Mucosa of rectum (tissue), 2 donors: ENCODE results near the gene GRPEL1.

Experiments used
- H3K27ac ChIP-seq, 2 donors: one replicate each; pipeline ENCODE4 v1.7.0; 2013; ENCODE audit warnings: inconsistent platforms in 2 of 2, low read depth in 2 of 2, low read length in 2 of 2
- H3K27me3 ChIP-seq, 2 donors: one replicate each; pipeline ENCODE4 v1.7.0; 2013; ENCODE audit warnings: low read length in 2 of 2; ENCODE audit not compliant: control insufficient read depth in 2 of 2, insufficient read depth in 2 of 2
- H3K36me3 ChIP-seq, 2 donors: one replicate each; pipeline ENCODE4 v1.7.0; 2013; ENCODE audit warnings: low read length in 2 of 2; ENCODE audit not compliant: control insufficient read depth in 2 of 2, insufficient read depth in 2 of 2
- H3K4me1 ChIP-seq, 2 donors: one replicate each; pipeline ENCODE4 v1.7.0; 2013; ENCODE audit warnings: low read length in 2 of 2, mild to moderate bottlenecking in 1 of 2; ENCODE audit not compliant: control insufficient read depth in 2 of 2, insufficient read depth in 2 of 2
- H3K4me3 ChIP-seq, 2 donors: one replicate each; pipeline ENCODE4 v1.7.0; 2013; ENCODE audit warnings: low read length in 2 of 2
- H3K9ac ChIP-seq, 2 donors: one replicate each; pipeline ENCODE4 v1.7.0; 2013; ENCODE audit warnings: low read length in 2 of 2, low read depth in 1 of 2, mild to moderate bottlenecking in 1 of 2
- H3K9me3 ChIP-seq, 2 donors: one replicate each; pipeline ENCODE4 v1.7.0; 2013; ENCODE audit warnings: low read length in 2 of 2; ENCODE audit not compliant: control insufficient read depth in 2 of 2
- donor health status: healthy.
- donor health status: Normal muscosa, but diverticular disease.

Gene GRPEL1

DNA sequence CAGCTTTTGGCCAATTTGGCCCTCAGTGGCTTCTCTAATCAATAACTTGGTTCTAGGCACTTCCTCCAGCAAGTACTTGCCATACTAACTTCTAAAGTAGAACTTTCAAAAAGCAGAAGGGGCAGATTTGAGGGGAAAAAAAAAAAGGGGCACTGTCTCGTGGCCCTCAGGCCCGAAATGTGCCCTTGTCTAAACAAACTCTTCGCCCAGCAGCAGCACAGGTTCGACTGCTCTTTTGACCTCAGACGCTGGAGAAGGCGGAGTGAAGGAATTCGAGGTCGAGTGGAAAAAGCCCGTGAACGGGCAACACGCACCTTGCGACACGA lies 775 bp downstream of the GRPEL1 start:
- H3K9me3 ChIP-seq: no peaks in the 10 kb centered on the region
- peak overlapping the region; percentile 74 to 86 for H3K27ac ChIP-seq
- no peaks in the 10 kb centered on the region for H3K27me3 ChIP-seq
- H3K4me1 ChIP-seq: peaks cover 11 to 17% of the 10 kb centered on the region in 2 donors
- H3K9ac ChIP-seq: peak overlapping the region; percentile 66 to 84
- H3K36me3 ChIP-seq: peaks cover 11 to 20% of the 10 kb centered on the region in 2 donors
- H3K4me3 ChIP-seq: peak overlapping the region; percentile 89 to 90

DNA sequence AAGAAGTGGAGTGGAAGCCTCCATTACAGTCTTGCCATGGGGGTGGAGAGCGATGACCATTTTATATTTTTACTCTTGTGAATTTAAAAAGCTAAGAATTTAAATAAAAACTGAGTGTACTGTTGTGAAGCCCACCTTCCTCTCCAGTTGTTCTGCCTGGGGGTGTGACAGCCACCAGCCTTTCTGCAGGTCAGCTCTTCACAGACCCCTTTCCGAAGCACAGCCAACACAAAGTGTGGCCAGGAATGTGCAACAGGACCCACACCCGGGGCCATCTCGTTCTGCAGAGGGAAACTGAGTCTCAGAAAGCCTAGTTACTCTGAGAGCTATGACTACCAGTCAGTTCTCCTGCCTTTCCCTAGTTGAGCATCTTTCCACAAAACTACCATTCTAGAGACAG lies 1.4 kb downstream of the GRPEL1 start:
- peaks cover 17 to 26% of the 10 kb centered on the region in 2 donors for H3K36me3 ChIP-seq
- H3K4me1 ChIP-seq: peaks cover 11 to 17% of the 10 kb centered on the region in 2 donors
- no peak overlapping the region for H3K27ac ChIP-seq
- H3K9ac ChIP-seq: no peak overlapping the region
- H3K27me3 ChIP-seq: no peaks in the 10 kb centered on the region
- H3K9me3 ChIP-seq: no peaks in the 10 kb centered on the region
- peak overlapping the region; percentile 89 to 90 for H3K4me3 ChIP-seq

DNA sequence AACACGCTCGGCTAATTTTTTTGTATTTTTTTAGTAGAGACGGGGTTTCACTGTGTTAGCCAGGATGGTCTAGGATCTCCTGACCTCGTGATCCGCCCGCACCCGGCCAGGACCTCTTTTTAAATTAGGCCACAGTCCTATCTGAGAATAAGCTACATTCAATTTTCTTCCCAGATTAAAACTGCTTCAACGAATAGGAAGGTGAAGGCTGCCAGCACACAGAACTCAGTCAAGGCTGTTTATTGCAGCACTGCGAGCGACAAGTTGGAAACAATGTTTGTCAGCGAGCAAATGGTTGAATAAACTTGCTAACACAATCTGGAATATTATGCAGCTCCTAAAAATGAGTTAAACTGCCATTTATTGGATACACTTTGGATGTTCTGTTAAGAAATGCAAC lies 1.9 kb downstream of the GRPEL1 start:
- Histone ChIP-seq H3K9me3 (no peaks in the 10 kb centered on the region), H3K27me3 (no peaks in the 10 kb centered on the region), H3K4me1 (peaks cover 11 to 17% of the 10 kb centered on the region in 2 donors), H3K9ac (no peak overlapping the region), H3K4me3 (no peak overlapping the region), H3K27ac (no peak overlapping the region), H3K36me3 (peaks cover 20 to 31% of the 10 kb centered on the region in 2 donors)

DNA sequence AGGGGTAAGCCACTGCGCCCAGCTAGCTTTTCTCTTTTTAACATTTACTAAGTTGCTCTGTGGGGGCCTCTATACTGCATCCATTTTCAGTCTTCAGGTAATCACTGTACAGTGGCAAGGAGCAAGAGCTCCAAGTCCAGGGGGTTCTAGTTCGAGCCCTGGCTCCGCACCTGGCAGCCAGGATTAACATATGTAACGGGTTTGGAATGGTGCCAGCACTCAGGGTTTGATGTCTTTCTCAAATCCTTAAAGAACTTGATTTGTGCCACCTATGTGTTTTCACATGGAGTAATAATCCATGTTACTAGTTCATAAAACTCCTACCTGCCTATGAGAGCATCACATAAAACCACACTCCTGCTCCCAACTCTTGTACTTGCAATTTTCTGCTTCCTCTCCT lies 4.5 kb downstream of the GRPEL1 start:
- Histone ChIP-seq H3K9ac (no peak overlapping the region), H3K36me3 (peaks cover 34 to 51% of the 10 kb centered on the region in 2 donors), H3K4me1 (peaks cover 10 to 11% of the 10 kb centered on the region in 2 donors), H3K27ac (no peak overlapping the region), H3K4me3 (no peak overlapping the region), H3K27me3 (no peaks in the 10 kb centered on the region), H3K9me3 (no peaks in the 10 kb centered on the region)

DNA sequence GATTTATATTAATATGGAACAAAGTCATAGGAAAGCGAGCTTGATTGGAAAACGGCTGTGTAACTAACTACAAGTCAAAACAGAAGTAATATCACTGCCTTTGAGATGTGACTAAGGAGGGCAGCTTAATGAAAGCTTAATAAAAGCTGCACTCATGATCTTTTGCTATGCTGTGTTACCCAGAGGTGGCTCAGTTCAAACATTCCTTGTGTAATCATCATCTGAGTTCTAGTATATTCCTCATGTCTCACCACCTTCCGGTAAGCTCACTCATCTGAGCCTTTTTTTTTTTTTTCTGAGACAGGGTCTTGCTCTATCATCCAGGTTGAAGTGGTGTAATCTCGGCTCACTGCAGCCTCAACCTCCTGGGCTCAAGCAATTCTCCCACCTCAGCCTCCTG lies 5.0 kb downstream of the GRPEL1 start:
- Histone ChIP-seq H3K9me3 (no peaks in the 10 kb centered on the region), H3K4me3 (no peak overlapping the region), H3K27me3 (no peaks in the 10 kb centered on the region), H3K36me3 (peaks cover 34 to 51% of the 10 kb centered on the region in 2 donors), H3K9ac (no peak overlapping the region), H3K27ac (no peak overlapping the region), H3K4me1 (peaks cover 10 to 11% of the 10 kb centered on the region in 2 donors)

DNA sequence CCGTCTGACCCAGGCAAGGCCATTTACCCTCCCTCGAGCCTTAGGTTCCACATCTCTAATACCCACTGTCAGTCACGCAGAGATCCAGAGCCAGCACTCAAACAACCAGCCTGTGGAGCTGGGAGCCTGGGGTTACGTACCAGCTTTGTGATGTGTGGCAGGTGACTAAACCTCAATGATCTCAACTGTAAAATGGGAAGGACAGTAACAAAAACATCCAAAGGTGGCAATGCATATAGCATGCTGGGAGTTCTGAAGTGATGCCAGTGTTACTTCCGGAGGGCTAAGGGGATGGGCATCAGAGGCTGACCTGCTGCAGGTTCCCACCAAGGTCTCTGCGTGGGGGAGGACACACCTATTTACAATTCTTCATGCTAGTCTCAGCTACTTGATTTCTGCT lies 6.0 kb downstream of the GRPEL1 start:
- Histone ChIP-seq H3K27ac (no peak overlapping the region), H3K9me3 (no peaks in the 10 kb centered on the region), H3K9ac (no peak overlapping the region), H3K4me1 (peaks cover 4 to 5% of the 10 kb centered on the region in 2 donors), H3K27me3 (no peaks in the 10 kb centered on the region), H3K36me3 (peaks cover 34 to 51% of the 10 kb centered on the region in 2 donors), H3K4me3 (no peak overlapping the region)

DNA sequence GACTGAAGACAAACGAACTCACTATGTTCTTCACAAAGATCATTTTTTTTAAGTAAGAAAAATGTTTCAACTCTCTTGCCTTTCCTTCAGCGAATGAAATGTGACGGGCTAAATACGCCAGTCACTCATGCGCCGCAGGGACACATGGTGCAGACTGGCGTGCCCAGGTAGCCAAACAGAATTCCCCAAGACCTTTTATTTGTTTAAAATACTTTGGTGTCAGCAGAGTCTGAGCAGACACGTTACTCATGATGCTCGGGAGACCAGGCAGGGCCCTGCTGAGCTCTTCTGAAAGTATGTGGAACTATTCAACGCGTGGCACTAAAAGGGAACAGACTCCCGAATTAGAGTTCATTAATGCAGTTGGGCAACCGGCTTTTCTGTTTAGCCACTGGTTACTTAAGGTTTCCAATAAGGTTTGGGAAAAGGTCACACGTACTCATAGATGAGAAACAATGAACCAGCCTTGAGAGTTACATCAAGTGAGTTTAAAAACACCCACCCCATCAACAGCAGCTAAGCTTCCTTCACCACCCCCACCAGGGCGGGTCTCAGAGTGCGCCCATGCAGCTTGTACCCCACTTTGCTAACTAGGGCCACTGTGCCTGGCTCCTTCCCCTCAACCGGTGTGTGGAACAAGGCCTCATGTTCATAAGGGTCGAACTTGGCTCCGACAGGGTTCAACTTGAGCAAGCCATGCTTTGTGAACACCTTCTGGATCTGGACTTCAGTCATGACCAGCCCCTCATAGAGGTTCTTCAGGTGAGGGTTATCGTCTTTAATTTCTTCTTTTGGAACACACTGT lies 7.3 kb downstream of the GRPEL1 start:
- H3K4me1 ChIP-seq: no peaks in the 10 kb centered on the region
- no peaks in the 10 kb centered on the region for H3K9me3 ChIP-seq
- peaks cover 45 to 62% of the 10 kb centered on the region in 2 donors for H3K36me3 ChIP-seq
- no peak overlapping the region for H3K27ac ChIP-seq
- no peak overlapping the region for H3K9ac ChIP-seq
- H3K4me3 ChIP-seq: no peak overlapping the region
- no peaks in the 10 kb centered on the region for H3K27me3 ChIP-seq

DNA sequence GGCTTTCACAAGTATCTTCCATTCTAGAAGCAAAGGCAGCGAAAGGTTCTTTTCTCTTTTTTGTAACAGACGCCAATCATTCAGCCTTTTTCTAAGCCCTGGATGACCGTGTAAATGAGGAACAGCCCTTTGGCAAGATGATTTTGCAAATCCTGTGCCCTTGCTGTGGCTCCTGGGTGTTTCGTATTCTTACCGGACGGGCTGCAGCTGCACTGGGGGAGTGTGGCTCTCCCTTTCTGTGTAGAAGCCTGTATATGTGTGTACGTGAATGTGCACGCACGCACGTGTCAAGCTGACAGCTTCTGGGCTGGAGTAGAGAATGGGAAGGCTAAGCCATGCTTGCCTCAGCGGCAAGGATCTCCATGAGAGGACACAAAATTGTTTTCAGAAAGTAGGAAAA lies 8.2 kb downstream of the GRPEL1 start:
- Histone ChIP-seq H3K27me3 (no peaks in the 10 kb centered on the region), H3K4me3 (no peak overlapping the region), H3K9ac (no peak overlapping the region), H3K27ac (no peak overlapping the region), H3K9me3 (no peaks in the 10 kb centered on the region), H3K4me1 (no peaks in the 10 kb centered on the region), H3K36me3 (peaks cover 52 to 65% of the 10 kb centered on the region in 2 donors)

DNA sequence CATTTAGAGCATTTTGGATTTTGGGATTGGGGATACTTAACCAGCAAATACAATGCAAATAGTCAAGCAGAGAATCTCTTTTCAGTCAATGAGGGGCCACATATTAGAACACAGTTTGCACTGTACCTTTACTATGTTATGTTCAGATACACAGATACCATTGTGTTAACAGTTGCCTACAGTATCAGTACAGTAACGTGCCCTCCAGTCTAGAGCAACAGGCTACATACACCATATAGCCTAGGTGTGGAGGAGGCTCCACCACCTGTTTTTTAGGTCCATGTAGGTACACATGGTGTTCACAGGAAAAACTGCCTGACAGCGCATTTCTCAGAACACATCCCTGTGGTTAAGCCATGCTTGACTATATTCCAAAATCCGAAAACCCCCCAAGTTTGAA lies 9.1 kb downstream of the GRPEL1 start:
- H3K4me1 ChIP-seq: no peaks in the 10 kb centered on the region
- no peaks in the 10 kb centered on the region for H3K27me3 ChIP-seq
- H3K9ac ChIP-seq: no peak overlapping the region
- peaks cover 57 to 70% of the 10 kb centered on the region in 2 donors for H3K36me3 ChIP-seq
- no peak overlapping the region for H3K4me3 ChIP-seq
- H3K9me3 ChIP-seq: no peaks in the 10 kb centered on the region
- H3K27ac ChIP-seq: no peak overlapping the region

DNA sequence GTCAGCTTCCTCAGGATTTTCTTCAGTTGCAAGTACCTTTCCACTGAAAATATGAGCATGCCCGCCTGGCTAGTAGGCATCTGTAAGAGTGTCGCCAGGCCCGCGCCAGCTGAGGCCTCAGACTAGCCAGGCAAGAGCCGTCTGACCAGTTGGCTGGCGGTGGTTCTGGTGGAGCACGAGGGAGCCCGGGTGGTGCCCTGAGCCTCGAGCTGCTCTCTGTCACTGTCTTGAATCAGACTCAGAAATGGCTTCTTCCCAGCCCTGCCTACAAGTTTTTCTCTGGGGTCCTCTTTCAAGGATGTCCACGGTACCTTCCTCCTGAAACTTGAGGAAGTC lies 11.9 kb downstream of the GRPEL1 start:
- H3K4me1 ChIP-seq: peaks cover 0 to 2% of the 10 kb centered on the region in 2 donors
- H3K36me3 ChIP-seq: peaks cover 45 to 54% of the 10 kb centered on the region in 2 donors
- H3K9me3 ChIP-seq: no peaks in the 10 kb centered on the region
- no peaks in the 10 kb centered on the region for H3K27me3 ChIP-seq
- no peak overlapping the region for H3K27ac ChIP-seq
- no peak overlapping the region for H3K4me3 ChIP-seq
- no peak overlapping the region for H3K9ac ChIP-seq
